PFSK-1 (cell line): ENCODE data around the gene SNX9.

Experiments
- POLR2AphosphoS5 ChIP-seq: IDR thresholded peaks from 2 replicates; pipeline ENCODE4 v1.6.1; 2012; ENCODE audit warnings: low read depth, mild to moderate bottlenecking, control low read depth, low read length, moderate library complexity
- REST ChIP-seq, 2 experiments: IDR thresholded peaks; 2 replicates each; pipeline versions ENCODE4 v1.6.1 to v1.8.0; 2011 to 2012; ENCODE audit warnings: low read depth in 2 of 2, low read length in 2 of 2, control low read depth in 1 of 2, inconsistent platforms in 1 of 2, mild to moderate bottlenecking in 1 of 2, moderate library complexity in 1 of 2; ENCODE audit not compliant: insufficient read depth in 1 of 2
- SIN3A ChIP-seq: IDR thresholded peaks from 2 replicates; pipeline ENCODE4 v1.6.1; 2012; ENCODE audit warnings: mild to moderate bottlenecking, low read length, moderate library complexity, borderline replicate concordance; ENCODE audit not compliant: insufficient read depth
- TAF1 ChIP-seq: IDR thresholded peaks from 2 replicates; pipeline ENCODE4 v1.6.1; 2012; ENCODE audit warnings: low read length, control low read depth, borderline replicate concordance; ENCODE audit not compliant: insufficient read depth

GRCh38 chr6:157774153-157775135 is 48.6 kb upstream of the SNX9 start:
- TF ChIP-seq TAF1 (no peak), POLR2AphosphoS5 (no peak), REST (IDR thresholded peaks at IDR 0.05; ENCODE audit: insufficient read depth in 1 of 2, low read depth in 2 of 2, low read length in 2 of 2) (no peak), SIN3A (no peak)
